CD4-positive, alpha-beta T cell (primary cell): ENCODE measurements around the gene COPZ1. TPM values are rescaled to one million over a fixed set of nuclear protein-coding genes. Genes with fewer than 3 reads are reported as not detected.

Source experiments
- ATAC-seq: fragments of 200-7000 bp; cut with Tn5 transposase; one replicate; pipeline ENCODE4 v1.10.0; 2022; ENCODE audit warnings: mild to moderate bottlenecking; ENCODE audit not compliant: poor library complexity
- CTCF ChIA-PET: fragments of 350-600 bp; sonication (Branson Sonifier 250); formaldehyde crosslinking; loops from one replicate; lab custom pipeline; 2021; ENCODE audit warnings: antibody characterized with exemption, inconsistent platforms; lab: Charles Lee
- POLR2A ChIA-PET: fragments of 350-600 bp; sonication (Branson Sonifier 250); formaldehyde crosslinking; loops from one replicate; lab custom pipeline; 2021; ENCODE audit warnings: antibody characterized with exemption, inconsistent platforms; lab: Charles Lee
- DNase-seq, 14 experiments: peaks; one replicate each; pipeline ENCODE4 v3.0.0-alpha.2; 2013 to 2020; ENCODE audit warnings: mixed read lengths in 2 of 14
- H3K27ac ChIP-seq, 2 donors: one replicate each; pipeline versions ENCODE4 v1.5.1 to v1.7.0; 2013; ENCODE audit warnings: low read length in 2 of 2, low read depth in 1 of 2, mild to moderate bottlenecking in 1 of 2
- H3K27me3 ChIP-seq, 2 experiments: 1 replicate in 1 of 2; 2 replicates in 1 of 2; pipeline versions ENCODE4 v1.6.1 to v1.7.0; 2013; ENCODE audit warnings: low read length in 2 of 2, control low read depth in 1 of 2, mild to moderate bottlenecking in 1 of 2, moderate library complexity in 1 of 2; ENCODE audit not compliant: insufficient read depth in 2 of 2, control insufficient read depth in 1 of 2
- H3K36me3 ChIP-seq: one replicate; pipeline ENCODE4 v1.6.1; 2013; ENCODE audit warnings: low read length, control low read depth; ENCODE audit not compliant: insufficient read depth
- H3K4me1 ChIP-seq: one replicate; pipeline ENCODE4 v1.6.1; 2013; ENCODE audit warnings: low read length, control low read depth; ENCODE audit not compliant: insufficient read depth
- H3K4me3 ChIP-seq: one replicate; pipeline ENCODE4 v1.5.1; 2013; ENCODE audit warnings: mild to moderate bottlenecking, low read length, moderate library complexity
- H3K9me3 ChIP-seq, 2 experiments: 1 replicate in 1 of 2; 2 replicates in 1 of 2; pipeline versions ENCODE4 v1.6.1 to v1.7.0; 2013; ENCODE audit warnings: low read length in 2 of 2, mild to moderate bottlenecking in 2 of 2, control low read depth in 1 of 2, moderate library complexity in 1 of 2; ENCODE audit not compliant: control insufficient read depth in 1 of 2, insufficient read depth in 1 of 2
- H3K27ac Mint-ChIP-seq: one replicate; pipeline ENCODE4 v1.8.0; 2020; ENCODE audit warnings: mixed read lengths
- H3K27me3 Mint-ChIP-seq: one replicate; pipeline ENCODE4 v1.8.0; 2021; ENCODE audit warnings: mixed read lengths
- H3K36me3 Mint-ChIP-seq: one replicate; pipeline ENCODE4 v1.8.0; 2021; ENCODE audit warnings: low read depth, mixed read lengths
- H3K4me1 Mint-ChIP-seq: one replicate; pipeline ENCODE4 v1.8.0; 2021; ENCODE audit warnings: low read depth, mixed read lengths
- H3K4me3 Mint-ChIP-seq: one replicate; pipeline ENCODE4 v1.8.0; 2020; ENCODE audit warnings: mild to moderate bottlenecking, mixed read lengths
- H3K9me3 Mint-ChIP-seq: one replicate; pipeline ENCODE4 v1.8.0; 2020; ENCODE audit warnings: mixed read lengths
- CTCF ChIP-seq: fragments of 200-600 bp; IDR thresholded peaks from one replicate; pipeline ENCODE4 v1.8.0; 2022; ENCODE audit warnings: antibody characterized with exemption, mild to moderate bottlenecking
- intact Hi-C, 2 experiments: fragments of 100-400 bp; cut with DNase I in 1 of 2; cut with micrococcal nuclease in 1 of 2; formaldehyde crosslinking; loops; one replicate each; pipeline versions ENCODE4 v1.15.1 to v1.9.0; 2023 to 2025; cut with DNase I, micrococcal nuclease
- total RNA-seq, 174 experiments: library from RNA in 2 of 174; stranded (reverse) in 2 of 174; gene quantifications; one replicate each; pipeline ENCODE4 v1.2.3 and lab custom pipeline; 2021 to 2026

Gene COPZ1
- total RNA-seq, 2 experiments from 2014 or later = 31.2 to 33.9 TPM

- Histone ChIP-seq H3K4me1 (peaks cover 47% of the 10 kb centered on the region), H3K27ac (no peak overlapping the region), H3K4me3 (no peak overlapping the region), H3K27me3 (no peaks in the 10 kb centered on the region), H3K9me3 (no peaks in the 10 kb centered on the region), H3K36me3 (peaks cover 63% of the 10 kb centered on the region)
- no peak for TF ChIP-seq CTCF
- Mint-ChIP-seq H3K9me3 (no peaks in the 10 kb centered on the region), H3K27ac (no peak overlapping the region), H3K36me3 (peaks cover 67% of the 10 kb centered on the region), H3K27me3 (no peaks in the 10 kb centered on the region), H3K4me3 (no peak overlapping the region), H3K4me1 (peaks cover 39% of the 10 kb centered on the region)
- ChIA-PET CTCF (no interaction called here), POLR2A (no interaction called here)
- intact Hi-C loops = no loop called here
- DNase-seq = no peak
- no peak for ATAC-seq
Observed at GRCh38 chr12:54394986-54395385, 70.1 kb downstream of the COPZ1 start.

- H3K4me1 ChIP-seq = peaks cover 41% of the 10 kb centered on the region
- H3K9me3 Mint-ChIP-seq = no peaks in the 10 kb centered on the region
- no peaks in the 10 kb centered on the region for H3K27me3 ChIP-seq
- intact Hi-C loops = no loop called here
- no peak overlapping the region for H3K27ac ChIP-seq
- peaks cover 69% of the 10 kb centered on the region for H3K36me3 ChIP-seq
- no peak overlapping the region for H3K27ac Mint-ChIP-seq
- no peak overlapping the region for H3K4me3 Mint-ChIP-seq
- ATAC-seq (no peak), DNase-seq (no peak)
- H3K4me1 Mint-ChIP-seq = peaks cover 41% of the 10 kb centered on the region
- no peak overlapping the region for H3K4me3 ChIP-seq
- ChIA-PET POLR2A (interaction anchor here (2.3 kb wide), 1 partner anchor 17 kb away, joined by 9 read pairs; no protein-coding TSS in a partner anchor), CTCF (interaction anchor here (1.3 kb wide), 1 partner anchor 44 kb away, joined by 4 read pairs; no protein-coding TSS in a partner anchor)
- H3K27me3 Mint-ChIP-seq = no peaks in the 10 kb centered on the region
- peaks cover 72% of the 10 kb centered on the region for H3K36me3 Mint-ChIP-seq
- TF ChIP-seq CTCF = no peak
- no peaks in the 10 kb centered on the region for H3K9me3 ChIP-seq
Observed at GRCh38 chr12:54395545-54395944, 70.6 kb downstream of the COPZ1 start.

- peaks cover 84% of the 10 kb centered on the region for H3K36me3 Mint-ChIP-seq
- no peaks in the 10 kb centered on the region for H3K27me3 Mint-ChIP-seq
- no peak for TF ChIP-seq CTCF
- H3K4me3 Mint-ChIP-seq = no peak overlapping the region
- H3K27ac ChIP-seq = no peak overlapping the region
- ATAC-seq = no peak
- POLR2A ChIA-PET = interaction anchor here (2.3 to 3.9 kb wide), 2 partner anchors 16 to 41 kb away, joined by 9 to 61 read pairs; no protein-coding TSS in a partner anchor
- peaks cover 26% of the 10 kb centered on the region for H3K4me1 ChIP-seq
- no peaks in the 10 kb centered on the region for H3K9me3 Mint-ChIP-seq
- intact Hi-C loops = no loop called here
- CTCF ChIA-PET = interaction anchor here (1.4 to 4.1 kb wide), 2 partner anchors 17 to 42 kb away, joined by 4 to 153 read pairs; no protein-coding TSS in a partner anchor
- no peak for DNase-seq
- H3K4me3 ChIP-seq = no peak overlapping the region
- peaks cover 27% of the 10 kb centered on the region for H3K4me1 Mint-ChIP-seq
- H3K9me3 ChIP-seq = no peaks in the 10 kb centered on the region
- no peaks in the 10 kb centered on the region for H3K27me3 ChIP-seq
- H3K27ac Mint-ChIP-seq = no peak overlapping the region
- H3K36me3 ChIP-seq = peaks cover 85% of the 10 kb centered on the region
Observed at GRCh38 chr12:54397157-54397556, 72.2 kb downstream of the COPZ1 start.
